DMS53 treated with DMSO at 0.1 percent for 48 hours (cell line): ENCODE measurements around the gene ERCC2.

ENCODE experiments used
- DNase-seq: peaks from one replicate; lab custom pipeline; 2025; ENCODE audit not compliant: unreplicated experiment; lab: John Stamatoyannopoulos, UW

ERCC2 gene

DNA sequence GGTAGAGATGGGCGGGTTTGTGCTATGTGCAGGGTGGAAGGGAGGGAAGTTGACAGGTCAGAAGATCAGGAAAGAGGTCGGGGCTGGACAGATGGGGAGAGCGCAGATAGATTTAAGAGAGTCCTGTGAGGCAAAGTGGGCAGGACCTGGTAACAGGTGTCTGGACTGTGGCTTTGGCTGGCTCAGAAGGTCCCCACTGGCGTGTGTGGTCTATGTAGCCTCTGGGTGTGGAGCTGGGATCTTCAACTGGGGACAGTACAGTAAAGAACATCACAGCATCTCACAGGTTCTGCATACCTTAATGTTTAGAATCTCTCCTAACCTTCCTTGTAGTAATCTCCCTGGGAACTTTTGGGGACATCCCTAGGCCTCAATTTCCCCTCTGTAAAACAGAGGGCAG lies 65.4 kb downstream of the ERCC2 start:
- DNase-seq = no peak

GRCh38 chr19:45304141-45304926 lies 66.0 kb downstream of the ERCC2 start:
- no peak for DNase-seq

GRCh38 chr19:45303269-45304060 lies 66.9 kb downstream of the ERCC2 start:
- DNase-seq = no peak

DNA sequence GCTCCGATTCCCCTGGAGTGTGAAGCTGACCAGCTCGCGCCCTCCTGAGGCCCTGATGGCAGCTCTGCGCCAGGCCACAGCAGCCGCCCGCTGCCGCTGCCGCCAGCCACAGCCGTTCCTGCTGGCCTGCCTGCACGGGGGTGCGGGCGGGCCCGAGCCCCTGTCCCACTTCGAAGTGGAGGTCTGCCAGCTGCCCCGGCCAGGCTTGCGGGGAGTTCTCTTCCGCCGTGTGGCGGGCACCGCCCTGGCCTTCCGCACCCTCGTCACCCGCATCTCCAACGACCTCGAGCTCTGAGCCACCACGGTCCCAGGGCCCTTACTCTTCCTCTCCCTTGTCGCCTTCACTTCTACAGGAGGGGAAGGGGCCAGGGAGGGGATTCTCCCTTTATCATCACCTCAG lies 68.0 kb downstream of the ERCC2 start:
- no peak for DNase-seq
